Neural progenitor cell (in vitro differentiated cells): Measurements from ENCODE around the gene GRIPAP1. TPM values are rescaled to one million over a fixed set of nuclear protein-coding genes. Genes with fewer than 3 reads are reported as not detected.

ENCODE experiments used
- DNase-seq: peaks from one replicate; pipeline ENCODE4 v3.0.0-alpha.2; 2016; ENCODE audit warnings: low spot score
- H2AFZ ChIP-seq: fragments of 200-600 bp; sonication (generic); replicated peaks from 2 replicates; pipeline ENCODE4 v1.6.1; 2016; ENCODE audit warnings: antibody characterized with exemption
- H3F3A ChIP-seq: fragments of 200-600 bp; sonication (generic); 2 replicates; pipeline ENCODE4 v1.6.1; 2016; ENCODE audit warnings: antibody characterized with exemption, low read depth
- H3K27ac ChIP-seq: fragments of 200-600 bp; sonication (generic); 2 replicates; pipeline ENCODE4 v1.5.1; 2016; ENCODE audit warnings: mild to moderate bottlenecking
- H3K27me3 ChIP-seq: fragments of 200-600 bp; sonication (generic); 2 replicates; pipeline ENCODE4 v1.6.1; 2016; ENCODE audit warnings: mild to moderate bottlenecking, moderate library complexity
- H3K36me3 ChIP-seq: fragments of 200-600 bp; sonication (generic); 2 replicates; pipeline ENCODE4 v1.5.1; 2016
- H3K4me1 ChIP-seq: fragments of 200-600 bp; sonication (generic); 2 replicates; pipeline ENCODE4 v1.6.1; 2016; ENCODE audit warnings: mixed run types
- H3K4me2 ChIP-seq: fragments of 200-600 bp; sonication (generic); 2 replicates; pipeline ENCODE4 v1.6.1; 2016
- H3K4me3 ChIP-seq: fragments of 200-600 bp; sonication (generic); 2 replicates; pipeline ENCODE4 v1.5.1; 2016
- H3K79me2 ChIP-seq: fragments of 200-600 bp; sonication (generic); 2 replicates; pipeline ENCODE4 v1.6.1; 2016; ENCODE audit warnings: low read depth
- H3K9ac ChIP-seq: fragments of 200-600 bp; sonication (generic); 2 replicates; pipeline ENCODE4 v1.6.1; 2016
- H3K9me3 ChIP-seq: fragments of 200-600 bp; sonication (generic); 2 replicates; pipeline ENCODE4 v1.5.1; 2016; ENCODE audit warnings: low read depth
- H4K20me1 ChIP-seq: fragments of 200-600 bp; sonication (generic); 2 replicates; pipeline ENCODE4 v1.6.1; 2016; ENCODE audit warnings: low read depth
- H3K27ac Mint-ChIP-seq: 3 replicates; pipeline ENCODE4 v1.8.0; 2021; ENCODE audit warnings: mixed read lengths
- H3K27me3 Mint-ChIP-seq: 2 replicates; pipeline ENCODE4 v1.8.0; 2022; ENCODE audit warnings: low read depth, mild to moderate bottlenecking, inconsistent platforms, moderate library complexity, mixed read lengths; ENCODE audit not compliant: insufficient read depth
- H3K36me3 Mint-ChIP-seq: 3 replicates; pipeline ENCODE4 v1.8.0; 2021; ENCODE audit warnings: mixed read lengths
- H3K4me1 Mint-ChIP-seq: 3 replicates; pipeline ENCODE4 v1.8.0; 2021; ENCODE audit warnings: mixed read lengths
- H3K4me3 Mint-ChIP-seq: 3 replicates; pipeline ENCODE4 v1.8.0; 2021; ENCODE audit warnings: mild to moderate bottlenecking, moderate library complexity, mixed read lengths
- H3K9me3 Mint-ChIP-seq: 3 replicates; pipeline ENCODE4 v1.8.0; 2020; ENCODE audit warnings: mixed read lengths
- CTCF ChIP-seq: fragments of 200-600 bp; sonication (generic); IDR thresholded peaks from 2 replicates; pipeline ENCODE4 v1.5.1; 2017; ENCODE audit warnings: antibody characterized with exemption, mild to moderate bottlenecking
- EZH2 ChIP-seq: fragments of 200-600 bp; sonication (generic); IDR thresholded peaks from 2 replicates; pipeline ENCODE4 v1.6.1; 2017; ENCODE audit warnings: antibody characterized with exemption, mild to moderate bottlenecking, moderate library complexity
- EZH2phosphoT487 ChIP-seq: fragments of 200-600 bp; sonication (generic); IDR thresholded peaks from 2 replicates; pipeline ENCODE4 v1.6.1; 2017; ENCODE audit warnings: antibody characterized with exemption
- total RNA-seq: library from RNA; depleted of rRNA; stranded (reverse); fragments of >200 nt; gene quantifications from 2 replicates; pipeline ENCODE4 v1.2.3, GENCODE V29; 2015; ENCODE audit warnings: low replicate concordance

Gene GRIPAP1
- total RNA-seq, 1 donor from 2014 or later = 30.1 TPM

GRCh38 chrX:48966796-48967579 lies 35.1 kb downstream of the GRIPAP1 start:
- no peaks in the 10 kb centered on the region for H3K9me3 ChIP-seq
- H3K9ac ChIP-seq = no peak overlapping the region
- no peaks in the 10 kb centered on the region for H3K27me3 ChIP-seq
- peaks cover under 1% of the 10 kb centered on the region for H3K4me1 Mint-ChIP-seq
- no peak overlapping the region for H3K4me3 ChIP-seq
- H3K4me3 Mint-ChIP-seq = no peak overlapping the region
- H3K36me3 ChIP-seq = no peaks in the 10 kb centered on the region
- H3K27ac Mint-ChIP-seq = no peak overlapping the region
- no peak overlapping the region for H3K27ac ChIP-seq
- H3F3A ChIP-seq = no peaks in the 10 kb centered on the region
- TF ChIP-seq EZH2phosphoT487 (no peak), CTCF (no peak), EZH2 (no peak)
- no peak overlapping the region for H3K4me2 ChIP-seq
- no peak overlapping the region for H2AFZ ChIP-seq
- H3K36me3 Mint-ChIP-seq = no peaks in the 10 kb centered on the region
- DNase-seq = no peak
- H4K20me1 ChIP-seq = no peaks in the 10 kb centered on the region
- peaks cover 7% of the 10 kb centered on the region for H3K27me3 Mint-ChIP-seq
- no peaks in the 10 kb centered on the region for H3K4me1 ChIP-seq
- H3K9me3 Mint-ChIP-seq = peaks cover 16% of the 10 kb centered on the region
- no peaks in the 10 kb centered on the region for H3K79me2 ChIP-seq

GRCh38 chrX:48965959-48966358 lies 36.1 kb downstream of the GRIPAP1 start:
- TF ChIP-seq EZH2 (no peak), CTCF (no peak), EZH2phosphoT487 (no peak)

GRCh38 chrX:48961585-48962091 lies 40.4 kb downstream of the GRIPAP1 start:
- Histone ChIP-seq H3K4me1 (no peaks in the 10 kb centered on the region), H3K79me2 (peaks cover 5% of the 10 kb centered on the region), H3K36me3 (no peaks in the 10 kb centered on the region), H3F3A (peaks cover 6% of the 10 kb centered on the region), H3K9ac (no peak overlapping the region), H3K9me3 (no peaks in the 10 kb centered on the region), H4K20me1 (peaks cover 2% of the 10 kb centered on the region), H3K4me2 (peak overlapping the region; percentile 6), H2AFZ (no peak overlapping the region), H3K4me3 (no peak overlapping the region), H3K27me3 (no peaks in the 10 kb centered on the region), H3K27ac (no peak overlapping the region)
- peaks cover 7% of the 10 kb centered on the region for H3K27me3 Mint-ChIP-seq
- H3K27ac Mint-ChIP-seq = no peak overlapping the region
- TF ChIP-seq EZH2 = no peak
- peaks cover 6% of the 10 kb centered on the region for H3K4me1 Mint-ChIP-seq
- H3K9me3 Mint-ChIP-seq = peaks cover 21% of the 10 kb centered on the region
- peak overlapping the region; percentile 38 for H3K4me3 Mint-ChIP-seq
- H3K36me3 Mint-ChIP-seq = no peaks in the 10 kb centered on the region
- DNase-seq = no peak

More at GRCh38 chrX:48965959-48966358, 36.1 kb downstream of the GRIPAP1 start:
- H3K4me2 ChIP-seq = no peak overlapping the region
- H3K9me3 Mint-ChIP-seq = peaks cover 16% of the 10 kb centered on the region
- H3K27ac Mint-ChIP-seq = no peak overlapping the region
- no peaks in the 10 kb centered on the region for H3K36me3 ChIP-seq
- H3K9ac ChIP-seq = no peak overlapping the region
- H4K20me1 ChIP-seq = no peaks in the 10 kb centered on the region
- H3K9me3 ChIP-seq = no peaks in the 10 kb centered on the region
- H3K27me3 Mint-ChIP-seq = peaks cover 11% of the 10 kb centered on the region
- no peaks in the 10 kb centered on the region for H3K36me3 Mint-ChIP-seq
- no peak overlapping the region for H3K4me3 ChIP-seq
- H3K27ac ChIP-seq = no peak overlapping the region
- no peaks in the 10 kb centered on the region for H3K27me3 ChIP-seq
- no peaks in the 10 kb centered on the region for H3K79me2 ChIP-seq
- no peak for DNase-seq
- no peaks in the 10 kb centered on the region for H3K4me1 ChIP-seq
- H3K4me3 Mint-ChIP-seq = no peak overlapping the region
- peaks cover 6% of the 10 kb centered on the region for H3K4me1 Mint-ChIP-seq
- H2AFZ ChIP-seq = no peak overlapping the region
- H3F3A ChIP-seq = no peaks in the 10 kb centered on the region

DNA sequence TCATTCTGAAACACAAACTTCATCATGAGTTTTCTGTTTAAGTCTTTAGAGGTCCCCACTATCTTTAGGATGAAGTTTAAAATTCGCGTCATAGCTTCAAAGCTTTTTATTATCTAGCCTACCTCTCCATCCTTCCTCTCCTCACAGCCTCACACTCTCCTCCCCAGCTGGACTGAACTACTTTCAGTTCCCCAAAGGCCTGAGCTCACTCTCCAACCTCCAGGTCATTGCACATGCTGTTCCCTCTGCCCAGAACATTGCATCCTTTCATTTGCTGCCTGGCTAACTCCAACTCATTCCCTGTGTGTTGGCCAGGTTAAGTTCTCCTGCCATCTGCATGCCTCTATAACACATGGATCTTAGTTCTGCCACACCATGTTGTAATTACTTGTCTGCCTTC lies 41.8 kb downstream of the GRIPAP1 start:
- no peak overlapping the region for H3K27ac ChIP-seq
- Mint-ChIP-seq H3K27ac (no peak overlapping the region), H3K4me3 (peak overlapping the region; percentile 52), H3K36me3 (no peaks in the 10 kb centered on the region), H3K27me3 (peaks cover 7% of the 10 kb centered on the region), H3K9me3 (peaks cover 24% of the 10 kb centered on the region), H3K4me1 (peaks cover 13% of the 10 kb centered on the region)
- H3K27me3 ChIP-seq = no peaks in the 10 kb centered on the region
- no peaks in the 10 kb centered on the region for H3K36me3 ChIP-seq
- H3K79me2 ChIP-seq = peaks cover 19% of the 10 kb centered on the region
- no peaks in the 10 kb centered on the region for H3K4me1 ChIP-seq
- peaks cover 9% of the 10 kb centered on the region for H4K20me1 ChIP-seq
- H3F3A ChIP-seq = peaks cover 6% of the 10 kb centered on the region
- no peak overlapping the region for H3K4me3 ChIP-seq
- no peak overlapping the region for H3K4me2 ChIP-seq
- TF ChIP-seq EZH2phosphoT487 (no peak), CTCF (no peak), EZH2 (no peak)
- no peak for DNase-seq
- no peak overlapping the region for H2AFZ ChIP-seq
- H3K9ac ChIP-seq = no peak overlapping the region
- H3K9me3 ChIP-seq = no peaks in the 10 kb centered on the region
